GM18507 (cell line): ENCODE results near the gene ADGRL3.
"Not testable (repeated sequence)": the region's sequence is repeated elsewhere in the genome, so short reads cannot be mapped to it uniquely, and the experiment has no call there.

Experiments
- DNase-seq: peaks from one replicate; pipeline ENCODE4 v3.0.0; 2011; ENCODE audit warnings: low read depth; ENCODE audit not compliant: insufficient read length; ENCODE audit errors: extremely low spot score
- FAIRE-seq: peaks from 2 replicates; lab custom pipeline; 2011; peaks lifted over from hg19 to GRCh38; lab: Jason Lieb, UNC

Gene ADGRL3

GRCh38 chr4:61575796-61576195 lies 375.7 kb downstream of the ADGRL3 start:
- no peak for DNase-seq
- FAIRE-seq: no peak

- DNase-seq (no peak), FAIRE-seq (no peak)
Observed at GRCh38 chr4:61579786-61580185, 379.7 kb downstream of the ADGRL3 start.

DNA sequence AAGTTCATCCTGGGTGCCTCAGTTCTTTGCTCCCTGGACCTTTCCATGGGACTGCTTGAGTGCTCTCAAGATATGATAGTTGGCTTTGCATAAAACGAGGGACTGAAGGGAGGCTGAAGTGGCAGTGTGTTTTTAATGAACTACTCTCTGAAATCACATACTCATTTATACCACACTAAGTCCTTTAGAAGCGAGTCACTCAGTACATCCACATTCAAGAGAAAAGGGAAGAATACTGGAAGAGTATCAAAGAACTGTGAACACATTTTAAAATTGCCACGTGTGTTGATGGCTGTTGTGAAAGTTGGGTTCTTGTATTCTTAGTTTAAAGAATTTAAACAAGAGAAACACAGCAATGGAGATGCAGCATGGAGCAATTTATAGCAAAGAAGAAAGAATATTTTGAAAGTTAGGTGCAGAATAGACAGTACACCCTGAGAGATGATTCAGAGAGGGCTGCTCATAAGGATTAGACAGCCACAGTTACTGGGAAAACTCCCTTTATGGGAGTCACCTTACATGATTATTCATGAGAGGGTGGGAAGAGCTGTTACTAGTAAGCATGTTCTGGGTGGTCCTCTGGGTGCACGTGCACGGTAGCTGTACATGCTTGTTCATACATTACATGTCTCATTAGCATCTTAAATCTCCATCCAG lies 380.7 kb downstream of the ADGRL3 start:
- no peak for DNase-seq
- no peak for FAIRE-seq

- DNase-seq (no peak), FAIRE-seq (no peak)
Observed at GRCh38 chr4:61583696-61584095, 383.6 kb downstream of the ADGRL3 start.

DNA sequence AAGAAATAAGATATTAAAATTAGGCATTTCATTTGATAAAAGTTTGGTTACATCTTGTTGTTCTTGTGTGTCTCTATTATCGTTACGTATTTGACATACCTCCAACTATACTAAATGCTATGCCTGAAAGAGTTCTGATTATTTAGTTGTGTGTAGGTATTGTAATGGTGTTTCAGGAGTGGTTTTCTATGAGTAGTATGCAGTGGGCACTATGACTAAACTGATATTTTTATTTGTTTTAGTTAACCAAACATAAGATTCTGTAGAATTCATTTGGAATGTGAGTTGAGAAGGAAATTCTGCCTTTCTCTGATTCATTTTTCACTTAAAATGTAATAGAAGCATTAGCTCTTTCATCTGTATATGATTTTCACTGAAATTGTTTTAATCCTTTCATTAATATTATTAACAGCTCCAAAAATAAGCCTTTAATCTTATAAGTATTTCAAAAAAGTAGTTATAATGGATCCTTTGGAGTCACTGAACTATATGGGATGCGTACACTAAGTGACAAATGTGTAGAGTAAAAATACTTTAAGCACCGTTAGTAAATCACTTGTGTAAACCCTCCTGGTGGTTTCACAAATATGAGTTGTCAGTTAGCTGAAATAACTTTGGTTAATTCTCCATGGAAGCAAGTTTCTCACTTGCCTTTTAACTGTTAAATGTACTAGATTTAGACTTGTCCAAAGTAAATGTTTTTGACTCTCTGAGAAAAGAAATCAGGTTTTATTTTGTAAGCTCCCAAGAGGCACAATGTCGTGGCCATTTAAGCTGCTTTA lies 388.7 kb downstream of the ADGRL3 start:
- no peak for DNase-seq
- no peak for FAIRE-seq

DNA sequence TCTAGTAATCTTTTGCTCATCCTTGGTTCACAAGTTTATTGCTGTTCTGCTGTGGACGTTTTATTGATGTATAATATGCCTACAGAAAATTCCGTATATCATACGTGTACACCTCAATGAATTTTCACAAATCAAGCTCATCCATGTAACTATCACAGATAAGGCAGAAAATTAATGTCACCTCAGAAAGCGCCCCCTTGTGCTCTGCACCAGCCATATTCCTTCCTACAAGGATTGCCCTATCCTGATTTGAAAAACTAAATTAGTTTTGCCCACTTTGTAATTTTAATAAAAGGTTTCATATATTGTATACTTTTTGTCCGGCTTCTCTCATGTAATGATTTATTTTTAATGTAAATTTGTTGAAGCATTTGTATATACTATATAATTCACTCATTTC lies 390.8 kb downstream of the ADGRL3 start:
- DNase-seq (no peak), FAIRE-seq (no peak)

GRCh38 chr4:61596606-61597340 lies 396.6 kb downstream of the ADGRL3 start:
- FAIRE-seq: no peak
- no peak for DNase-seq

- FAIRE-seq: no peak
- DNase-seq: no peak
Observed at GRCh38 chr4:61603086-61603485, 403.0 kb downstream of the ADGRL3 start.

DNA sequence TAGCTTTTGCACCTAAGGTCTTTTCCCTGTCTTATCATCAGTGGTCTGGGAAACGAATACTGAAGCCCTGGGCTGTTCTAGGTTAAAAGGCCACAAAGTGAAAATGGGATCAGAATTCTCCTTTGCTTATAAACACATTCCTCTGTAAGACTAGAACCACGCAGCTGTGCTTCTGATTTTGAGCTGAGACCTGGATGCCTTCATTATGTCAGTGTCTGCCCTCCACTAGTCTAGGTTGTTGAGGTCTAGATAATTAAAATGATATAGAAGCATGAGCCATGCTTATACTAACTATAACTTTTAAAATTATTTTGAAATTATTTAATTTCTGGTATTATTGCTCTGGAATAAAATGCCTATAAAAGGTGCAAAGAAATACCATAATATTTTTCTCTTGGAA lies 403.9 kb downstream of the ADGRL3 start:
- DNase-seq (no peak), FAIRE-seq (no peak)

DNA sequence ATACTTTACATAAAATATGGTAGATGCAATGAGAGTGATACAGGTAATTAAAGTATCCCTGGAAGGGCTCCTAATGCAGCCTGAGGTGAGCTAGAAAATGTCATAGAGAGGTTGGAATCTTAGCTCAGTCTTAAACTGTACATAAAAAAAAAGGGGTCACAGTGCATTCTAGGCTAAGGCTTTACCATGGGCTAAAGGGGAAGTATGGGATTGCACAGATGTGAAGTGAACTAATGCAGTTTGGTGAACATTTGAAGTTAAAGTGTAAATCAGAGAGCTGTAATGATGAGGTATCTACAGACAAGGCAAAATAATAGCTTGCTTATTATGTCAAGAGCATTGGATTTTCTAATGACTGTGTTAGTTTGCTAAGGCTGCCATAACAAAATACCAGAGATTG lies 405.9 kb downstream of the ADGRL3 start:
- FAIRE-seq (no peak), DNase-seq (no peak)

GRCh38 chr4:61614231-61614630 lies 414.1 kb downstream of the ADGRL3 start:
- no peak for FAIRE-seq

DNA sequence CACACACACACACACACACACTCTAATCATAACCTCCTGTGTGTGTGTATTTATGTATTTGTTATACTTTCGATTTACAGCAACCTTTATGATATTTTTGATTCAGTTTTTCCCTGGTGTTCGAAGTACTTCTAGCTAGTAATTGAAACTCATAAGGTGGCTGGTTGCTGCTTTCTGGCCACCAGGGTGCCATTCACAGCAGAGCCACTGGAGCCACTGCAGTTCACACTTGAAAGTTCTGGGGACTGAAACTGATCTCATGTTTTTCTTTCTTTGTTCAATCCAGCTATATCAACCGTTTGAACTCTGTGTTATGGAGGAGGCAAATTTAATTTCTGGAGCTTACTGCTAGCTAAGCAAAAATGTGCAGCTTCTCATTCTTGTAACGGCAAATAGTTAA lies 419.4 kb downstream of the ADGRL3 start:
- FAIRE-seq (no peak), DNase-seq (no peak)

More at GRCh38 chr4:61614231-61614630, 414.1 kb downstream of the ADGRL3 start:
- DNase-seq: no peak

GRCh38 chr4:61628282-61628681 lies 428.2 kb downstream of the ADGRL3 start:
- FAIRE-seq: no peak
- no peak for DNase-seq

GRCh38 chr4:61628727-61629126 lies 428.6 kb downstream of the ADGRL3 start:
- DNase-seq: no peak
- no peak for FAIRE-seq

DNA sequence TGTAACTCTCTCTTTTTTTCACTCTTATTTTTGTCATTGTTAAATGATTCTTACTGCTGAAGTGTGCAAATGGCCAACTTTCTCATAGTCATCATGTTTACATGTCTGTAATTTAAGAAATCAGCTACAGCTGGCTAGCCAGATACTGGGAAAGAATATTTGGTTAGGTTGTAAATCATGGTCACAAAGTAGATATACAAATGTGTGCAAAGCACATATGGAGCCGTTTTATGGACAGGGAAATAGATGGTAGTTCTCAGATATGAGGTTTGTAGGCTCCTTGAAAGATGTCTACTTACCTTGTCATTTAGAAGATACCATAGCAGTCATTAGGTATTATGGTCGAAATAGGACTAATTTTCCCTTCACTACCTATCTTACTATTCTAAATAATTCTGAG lies 430.4 kb downstream of the ADGRL3 start:
- DNase-seq (no peak), FAIRE-seq (no peak)

DNA sequence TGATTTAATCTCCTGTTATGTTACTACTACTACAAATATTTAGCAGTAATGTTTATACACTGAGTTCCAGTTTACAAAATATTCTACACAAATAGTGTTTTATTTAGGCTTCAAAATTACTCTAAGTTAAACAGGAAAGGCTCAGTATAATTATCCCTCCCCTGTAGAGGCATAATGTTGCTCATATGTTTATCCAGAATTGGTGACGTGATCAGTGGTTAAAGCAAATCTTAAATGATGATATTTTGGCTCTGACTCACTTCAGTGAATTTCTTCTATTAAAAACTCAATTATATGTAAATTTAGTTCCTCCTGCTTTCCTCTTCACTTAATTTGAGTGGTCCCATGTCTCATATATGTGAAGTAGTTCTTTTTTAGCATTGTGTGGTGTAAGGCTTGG lies 438.5 kb downstream of the ADGRL3 start:
- DNase-seq (no peak), FAIRE-seq (no peak)

DNA sequence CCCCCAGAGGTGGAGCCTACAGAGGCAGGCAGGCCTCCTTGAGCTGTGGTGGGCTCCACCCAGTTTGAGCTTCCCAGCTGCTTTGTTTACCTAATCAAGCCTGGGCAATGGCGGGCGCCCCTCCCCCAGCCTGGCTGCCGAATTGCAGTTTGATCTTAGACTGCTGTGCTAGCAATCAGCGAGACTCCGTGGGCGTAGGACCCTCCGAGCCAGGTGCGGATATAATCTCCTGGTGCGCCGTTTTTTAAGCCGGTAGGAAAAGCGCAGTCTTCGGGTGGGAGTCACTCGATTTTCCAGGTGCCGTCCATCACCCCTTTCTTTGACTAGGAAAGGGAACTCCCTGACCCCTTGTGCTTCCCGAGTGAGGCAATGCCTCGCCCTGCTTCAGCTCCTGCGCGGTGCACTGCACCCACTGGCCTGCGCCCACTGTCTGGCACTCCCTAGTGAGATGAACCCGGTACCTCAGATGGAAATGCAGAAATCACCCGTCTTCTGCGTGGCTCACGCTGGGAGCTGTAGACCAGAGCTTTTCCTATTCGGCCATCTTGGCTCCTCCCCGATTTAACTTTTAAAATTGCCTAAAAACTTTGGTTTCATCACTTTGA lies 446.7 kb downstream of the ADGRL3 start:
- not testable (repeated sequence) for FAIRE-seq, DNase-seq

GRCh38 chr4:61648264-61648663 lies 448.1 kb downstream of the ADGRL3 start:
- no peak for DNase-seq
- no peak for FAIRE-seq

DNA sequence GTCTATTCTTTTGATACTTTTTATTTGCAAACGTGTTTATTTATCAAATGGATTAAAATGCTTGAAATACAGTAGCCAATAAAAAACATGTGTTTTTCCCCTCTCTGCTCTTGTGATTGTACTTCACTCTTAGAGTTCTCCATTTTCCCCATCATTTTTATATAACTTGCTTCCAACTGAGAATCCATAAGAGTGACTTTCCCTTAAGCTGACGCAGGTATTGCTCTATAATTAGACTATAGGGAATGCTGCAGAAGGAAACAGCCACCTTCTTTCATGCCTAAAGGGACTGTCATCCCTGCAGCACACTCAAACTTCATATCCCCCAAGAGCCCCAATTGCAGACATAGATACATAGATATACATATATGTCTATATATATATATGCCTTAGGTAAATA lies 456.9 kb downstream of the ADGRL3 start:
- no peak for FAIRE-seq
- no peak for DNase-seq

DNA sequence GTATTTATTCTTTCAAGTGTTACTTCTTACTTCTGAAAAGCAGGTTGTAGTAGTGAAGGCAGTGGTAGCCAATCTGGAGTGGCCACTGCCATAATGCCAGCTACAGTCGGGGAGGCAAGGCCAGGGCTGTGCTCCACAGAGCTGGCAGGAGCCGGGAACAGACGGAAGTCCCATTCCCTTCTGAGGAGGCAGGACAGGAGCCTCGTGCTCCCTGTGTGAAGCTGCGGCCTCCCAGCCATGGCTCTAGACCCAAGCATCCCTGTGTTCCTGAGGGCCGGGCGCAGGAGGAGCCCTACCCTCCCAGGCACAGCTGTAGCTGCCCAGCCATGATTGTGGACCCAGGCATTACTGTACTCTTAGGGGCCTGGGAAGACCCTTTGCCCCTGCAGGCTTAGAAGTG lies 461.8 kb downstream of the ADGRL3 start:
- no peak for DNase-seq
- no peak for FAIRE-seq
